ENCODE measurements around the gene GPC1. TPM values are rescaled to one million over a fixed set of nuclear protein-coding genes. Genes with fewer than 3 reads are reported as not detected.
"Not testable (repeated sequence)": the region's sequence is repeated elsewhere in the genome, so short reads cannot be mapped to it uniquely, and the experiment has no call there.

The GPC1 gene, protein sequence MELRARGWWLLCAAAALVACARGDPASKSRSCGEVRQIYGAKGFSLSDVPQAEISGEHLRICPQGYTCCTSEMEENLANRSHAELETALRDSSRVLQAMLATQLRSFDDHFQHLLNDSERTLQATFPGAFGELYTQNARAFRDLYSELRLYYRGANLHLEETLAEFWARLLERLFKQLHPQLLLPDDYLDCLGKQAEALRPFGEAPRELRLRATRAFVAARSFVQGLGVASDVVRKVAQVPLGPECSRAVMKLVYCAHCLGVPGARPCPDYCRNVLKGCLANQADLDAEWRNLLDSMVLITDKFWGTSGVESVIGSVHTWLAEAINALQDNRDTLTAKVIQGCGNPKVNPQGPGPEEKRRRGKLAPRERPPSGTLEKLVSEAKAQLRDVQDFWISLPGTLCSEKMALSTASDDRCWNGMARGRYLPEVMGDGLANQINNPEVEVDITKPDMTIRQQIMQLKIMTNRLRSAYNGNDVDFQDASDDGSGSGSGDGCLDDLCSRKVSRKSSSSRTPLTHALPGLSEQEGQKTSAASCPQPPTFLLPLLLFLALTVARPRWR
- total RNA-seq = 82.5 TPM
- long read RNA-seq, transcript GPC1-201 (9 exons, 3,713 nt) = major isoform, 6 of 71 reads
- long read RNA-seq, partial matches to known transcripts = 63 of 71 reads
- long read RNA-seq, other reads (novel, unspliced or antisense) = 2 of 71 reads

DNA sequence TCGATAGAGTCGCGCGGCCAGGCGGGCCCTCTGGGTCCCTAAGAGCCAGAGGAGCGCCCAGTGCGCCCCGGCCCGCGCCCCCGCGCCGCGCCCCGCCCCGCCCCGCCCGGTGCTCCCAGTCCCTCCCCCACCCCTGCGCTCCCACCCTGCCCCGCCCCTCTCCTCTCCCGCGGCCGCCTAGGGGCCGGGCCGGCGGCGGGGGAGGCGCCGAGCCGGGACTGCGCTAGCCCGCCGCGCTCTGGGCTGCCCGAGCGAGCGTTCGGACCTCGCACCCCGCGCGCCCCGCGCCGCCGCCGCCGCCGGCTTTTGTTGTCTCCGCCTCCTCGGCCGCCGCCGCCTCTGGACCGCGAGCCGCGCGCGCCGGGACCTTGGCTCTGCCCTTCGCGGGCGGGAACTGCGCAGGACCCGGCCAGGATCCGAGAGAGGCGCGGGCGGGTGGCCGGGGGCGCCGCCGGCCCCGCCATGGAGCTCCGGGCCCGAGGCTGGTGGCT, at the start of gene GPC1:
Gene GPC1, plus strand, starts transcription at position 207 of the 491 bp plus-strand sequence. Its CDS starts 256 bp downstream, at position 463.
- DNase-seq (ENCODE audit: low spot score) = no peak

GRCh38 chr2:240386326-240386725, 49.1 kb upstream of the GPC1 start:
- no peak for DNase-seq (ENCODE audit: low spot score)

DNA sequence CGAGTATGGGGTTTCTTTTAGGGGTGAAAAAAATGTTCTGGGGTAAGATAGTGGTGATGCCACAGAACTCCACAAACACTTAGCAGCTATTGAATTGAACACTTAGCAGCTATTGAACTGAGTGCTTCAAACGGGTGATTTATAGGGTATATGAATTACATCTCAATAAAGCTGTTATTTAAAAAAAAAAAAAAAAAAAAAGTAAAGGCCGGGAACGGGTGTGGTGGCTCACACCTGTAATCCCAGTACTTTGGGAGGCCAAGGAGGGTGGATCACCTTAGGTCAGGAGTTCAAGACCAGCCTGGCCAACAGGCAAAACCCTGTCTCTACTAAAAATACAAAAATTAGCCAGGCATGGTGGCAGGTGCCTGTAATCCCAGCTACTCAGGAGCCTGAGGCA, 48.7 kb upstream of the GPC1 start:
- DNase-seq (ENCODE audit: low spot score) = not testable (repeated sequence)

GRCh38 chr2:240387325-240387668, 48.2 kb upstream of the GPC1 start:
- DNase-seq (ENCODE audit: low spot score) = no peak

GRCh38 chr2:240387669-240388358, 47.6 kb upstream of the GPC1 start:
- no peak for DNase-seq (ENCODE audit: low spot score)

GRCh38 chr2:240388471-240389301, 46.8 kb upstream of the GPC1 start:
- DNase-seq (ENCODE audit: low spot score) = no peak

GRCh38 chr2:240389302-240389805, 46.1 kb upstream of the GPC1 start:
- no peak for DNase-seq (ENCODE audit: low spot score)

GRCh38 chr2:240390091-240391073, 45.1 kb upstream of the GPC1 start:
- no peak for DNase-seq (ENCODE audit: low spot score)

GRCh38 chr2:240391111-240392051, 44.1 kb upstream of the GPC1 start:
- peak; percentile 81 for DNase-seq (ENCODE audit: low spot score)

GRCh38 chr2:240392084-240392947, 43.1 kb upstream of the GPC1 start:
- DNase-seq (ENCODE audit: low spot score) = peak; percentile 85

DNA sequence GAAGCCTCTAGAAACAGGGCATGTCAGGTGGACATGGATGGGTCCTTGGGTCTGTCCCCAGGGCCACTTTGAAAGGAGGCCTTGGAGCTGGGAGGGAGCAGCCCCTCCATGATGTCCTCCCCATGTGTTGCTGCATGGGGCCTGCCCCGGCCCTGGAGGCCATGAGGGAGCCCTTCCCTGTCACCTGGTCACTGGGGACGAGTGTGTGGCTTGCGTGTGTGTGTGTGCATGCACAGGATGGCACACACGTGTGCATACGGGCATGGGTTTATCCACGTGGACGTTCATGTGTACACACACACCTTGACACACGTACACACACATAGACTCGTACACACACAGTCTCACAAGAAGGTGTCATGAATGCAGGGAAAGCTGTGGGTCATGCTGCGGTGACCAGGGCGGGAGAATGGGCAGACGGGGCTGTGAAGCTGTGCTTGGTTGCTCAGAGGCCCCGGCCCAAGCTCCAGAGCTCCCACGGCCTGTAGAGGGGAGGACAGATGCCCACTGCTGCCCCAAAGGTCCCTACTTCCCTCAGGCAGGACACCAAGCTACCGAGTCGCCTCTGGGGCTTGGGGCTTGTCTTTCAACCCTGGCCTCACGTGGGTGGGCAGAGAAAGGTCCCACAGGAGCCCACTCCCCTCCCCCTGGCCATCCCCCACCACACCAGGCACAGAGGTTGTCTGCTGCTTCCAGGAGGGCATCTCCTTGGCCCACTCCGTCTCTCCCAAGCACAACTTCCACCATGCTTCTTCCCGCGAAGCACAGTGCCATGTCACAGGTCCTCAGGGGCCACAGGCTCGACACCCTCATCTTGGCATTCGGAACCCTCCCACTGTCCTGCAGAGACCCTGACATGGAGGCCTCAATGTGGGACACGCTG, 42.3 kb upstream of the GPC1 start:
- DNase-seq (ENCODE audit: low spot score) = peak; percentile 64

- peak; percentile 64 for DNase-seq (ENCODE audit: low spot score)
Observed at GRCh38 chr2:240393831-240394410, 41.5 kb upstream of the GPC1 start.

DNA sequence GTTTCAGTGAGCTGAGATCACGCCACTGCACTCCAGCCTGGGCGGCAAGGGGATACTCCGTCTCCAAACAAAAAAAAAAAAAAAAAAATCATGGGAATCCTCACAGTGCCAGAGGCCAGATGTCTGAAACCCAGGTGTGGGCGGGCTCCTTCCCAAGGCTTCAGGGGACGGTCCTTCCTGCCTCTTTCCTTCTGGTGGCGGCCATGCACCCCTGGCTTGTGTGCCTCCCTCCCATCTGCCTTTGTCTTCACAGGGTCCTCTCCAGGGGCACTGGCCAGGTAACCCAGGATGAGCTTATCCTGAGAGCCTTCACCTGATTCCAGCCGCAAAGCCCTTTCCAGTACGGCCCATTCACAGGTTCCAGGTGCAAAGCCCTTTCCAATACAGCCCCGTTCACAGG, 40.9 kb upstream of the GPC1 start:
- DNase-seq (ENCODE audit: low spot score) = peak; percentile 77

GRCh38 chr2:240395448-240395847, 40.0 kb upstream of the GPC1 start:
- peak; percentile 69 for DNase-seq (ENCODE audit: low spot score)

DNA sequence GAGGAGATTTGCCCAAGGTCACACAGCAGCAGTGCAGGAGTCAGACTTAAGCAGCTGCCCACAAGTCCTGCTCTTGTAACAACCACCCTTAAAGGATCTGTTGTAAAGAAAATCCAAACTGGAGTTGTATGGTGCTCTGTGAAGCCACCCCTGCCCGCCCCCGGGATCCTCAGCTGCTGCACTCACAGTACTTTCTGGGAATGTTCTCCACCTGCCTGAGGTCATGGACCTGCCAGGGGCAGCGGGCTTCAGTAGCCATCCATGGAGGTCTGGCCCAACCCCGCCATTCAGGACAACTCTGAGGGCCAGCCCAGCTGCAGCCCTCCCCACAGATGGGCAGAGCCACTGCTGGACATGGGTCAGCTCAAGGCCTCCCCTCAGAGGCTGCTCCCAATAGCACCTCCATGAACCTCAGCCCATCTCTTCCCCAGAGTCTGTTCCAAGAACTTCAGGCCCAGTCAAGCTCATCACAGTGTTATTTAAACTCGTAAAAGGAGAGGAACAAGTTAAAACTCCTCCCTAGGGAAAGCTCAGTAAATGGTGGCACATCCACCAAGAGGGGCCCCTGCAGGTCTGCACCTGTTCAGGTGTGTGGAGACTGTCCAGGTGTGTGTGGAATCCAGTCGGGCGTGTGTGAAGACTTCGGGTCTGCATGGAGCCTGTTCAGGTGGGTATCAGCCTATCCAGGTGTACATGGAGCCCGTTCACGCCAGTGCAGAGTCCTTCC, 39.4 kb upstream of the GPC1 start:
- peak; percentile 71 for DNase-seq (ENCODE audit: low spot score)

All from mesenteric fat pad (tissue), 1 donor.